PC-9 (cell line): ENCODE measurements around the gene TNFAIP3.

ENCODE experiments used
- EZH2 ChIP-seq: fragments of 200-600 bp; sonication (generic); IDR thresholded peaks from 2 replicates; pipeline ENCODE4 v1.8.0; 2017; ENCODE audit warnings: antibody characterized with exemption, low read depth
- TF ChIP-seq, protein P1 (sequence below): fragments of 200-600 bp; sonication (generic); conservative IDR thresholded peaks from 2 replicates; pipeline ENCODE4 v1.6.1; 2017; ENCODE audit warnings: mixed run types, antibody characterized with exemption, mild to moderate bottlenecking, moderate library complexity

DNA sequence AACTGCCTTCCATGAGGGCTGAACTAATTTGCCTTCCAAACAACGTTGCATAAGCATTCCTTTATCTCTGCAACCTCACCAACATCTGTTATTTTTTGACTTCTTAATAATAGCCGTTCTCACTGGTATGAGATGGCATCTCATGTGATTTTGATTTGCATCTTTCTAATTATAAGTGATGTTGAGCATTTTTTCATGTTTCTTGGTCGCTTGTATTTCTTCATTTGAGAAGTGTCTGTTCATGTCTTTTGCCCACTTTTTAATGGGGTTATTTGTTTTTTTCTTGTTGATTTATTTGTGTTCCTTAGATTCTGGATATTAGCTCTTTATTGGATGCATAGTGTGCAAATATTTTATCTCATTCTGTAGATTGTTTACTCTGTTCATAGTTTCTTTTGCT is 46.4 kb downstream of the TNFAIP3 start:
- TF ChIP-seq, protein P1, sequence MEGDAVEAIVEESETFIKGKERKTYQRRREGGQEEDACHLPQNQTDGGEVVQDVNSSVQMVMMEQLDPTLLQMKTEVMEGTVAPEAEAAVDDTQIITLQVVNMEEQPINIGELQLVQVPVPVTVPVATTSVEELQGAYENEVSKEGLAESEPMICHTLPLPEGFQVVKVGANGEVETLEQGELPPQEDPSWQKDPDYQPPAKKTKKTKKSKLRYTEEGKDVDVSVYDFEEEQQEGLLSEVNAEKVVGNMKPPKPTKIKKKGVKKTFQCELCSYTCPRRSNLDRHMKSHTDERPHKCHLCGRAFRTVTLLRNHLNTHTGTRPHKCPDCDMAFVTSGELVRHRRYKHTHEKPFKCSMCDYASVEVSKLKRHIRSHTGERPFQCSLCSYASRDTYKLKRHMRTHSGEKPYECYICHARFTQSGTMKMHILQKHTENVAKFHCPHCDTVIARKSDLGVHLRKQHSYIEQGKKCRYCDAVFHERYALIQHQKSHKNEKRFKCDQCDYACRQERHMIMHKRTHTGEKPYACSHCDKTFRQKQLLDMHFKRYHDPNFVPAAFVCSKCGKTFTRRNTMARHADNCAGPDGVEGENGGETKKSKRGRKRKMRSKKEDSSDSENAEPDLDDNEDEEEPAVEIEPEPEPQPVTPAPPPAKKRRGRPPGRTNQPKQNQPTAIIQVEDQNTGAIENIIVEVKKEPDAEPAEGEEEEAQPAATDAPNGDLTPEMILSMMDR, result no peak
- no peak for TF ChIP-seq EZH2
